ENCODE results near the gene TERF2IP. TPM values are rescaled to one million over a fixed set of nuclear protein-coding genes. Genes with fewer than 3 reads are reported as not detected.

The TERF2IP gene
- total RNA-seq, 4 donors from 2014 or later, result 72.6 to 97.2 (median 85.2) TPM

DNA sequence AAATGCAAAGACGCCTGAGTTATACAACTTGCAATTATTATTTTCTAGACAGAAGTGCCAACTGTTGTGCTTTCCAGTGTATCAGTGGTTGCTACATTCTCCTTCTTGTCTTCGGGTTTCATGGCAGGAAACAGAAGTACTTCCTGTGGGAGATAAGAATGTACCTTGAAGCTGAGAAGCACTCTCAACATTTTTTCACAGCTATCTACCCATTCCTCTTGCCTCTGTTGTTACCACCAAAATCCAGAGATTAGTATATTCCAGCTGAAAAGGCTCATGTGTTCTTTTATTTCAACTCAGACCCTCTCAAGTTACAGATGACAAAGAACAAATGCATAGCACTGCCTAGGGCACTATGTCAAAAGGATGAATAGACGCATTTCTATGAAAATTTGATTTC lies 19.7 kb upstream of the TERF2IP start:
- TF ChIP-seq, protein P1, sequence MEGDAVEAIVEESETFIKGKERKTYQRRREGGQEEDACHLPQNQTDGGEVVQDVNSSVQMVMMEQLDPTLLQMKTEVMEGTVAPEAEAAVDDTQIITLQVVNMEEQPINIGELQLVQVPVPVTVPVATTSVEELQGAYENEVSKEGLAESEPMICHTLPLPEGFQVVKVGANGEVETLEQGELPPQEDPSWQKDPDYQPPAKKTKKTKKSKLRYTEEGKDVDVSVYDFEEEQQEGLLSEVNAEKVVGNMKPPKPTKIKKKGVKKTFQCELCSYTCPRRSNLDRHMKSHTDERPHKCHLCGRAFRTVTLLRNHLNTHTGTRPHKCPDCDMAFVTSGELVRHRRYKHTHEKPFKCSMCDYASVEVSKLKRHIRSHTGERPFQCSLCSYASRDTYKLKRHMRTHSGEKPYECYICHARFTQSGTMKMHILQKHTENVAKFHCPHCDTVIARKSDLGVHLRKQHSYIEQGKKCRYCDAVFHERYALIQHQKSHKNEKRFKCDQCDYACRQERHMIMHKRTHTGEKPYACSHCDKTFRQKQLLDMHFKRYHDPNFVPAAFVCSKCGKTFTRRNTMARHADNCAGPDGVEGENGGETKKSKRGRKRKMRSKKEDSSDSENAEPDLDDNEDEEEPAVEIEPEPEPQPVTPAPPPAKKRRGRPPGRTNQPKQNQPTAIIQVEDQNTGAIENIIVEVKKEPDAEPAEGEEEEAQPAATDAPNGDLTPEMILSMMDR (IDR thresholded peaks at IDR 0.05), result no peak
- no peak for TF ChIP-seq POLR2A (IDR thresholded peaks at IDR 0.05)
- no peak for DNase-seq (ENCODE audit: low spot score in 2 of 2)
- intact Hi-C loops (cut with DNase I; ENCODE audit: low total_unique reads), result loop anchor here (10.0 kb wide), 1 partner anchor 163 kb away; the partner anchor contains the start of gene TMEM170A
- no peak overlapping the region for H3K4me3 ChIP-seq (ENCODE audit: low read depth, poor library complexity, severe bottlenecking)
- WGBS, 2 donors, result 53 to 63% methylated on average over 3 of the region's 3 CpGs

GRCh38 chr16:75628351-75628750 lies 19.2 kb upstream of the TERF2IP start:
- intact Hi-C loops (cut with DNase I; ENCODE audit: low total_unique reads), result loop anchor here (10.0 kb wide), 1 partner anchor 164 kb away; the partner anchor contains the start of gene TMEM170A
- no peak for DNase-seq (ENCODE audit: low spot score in 2 of 2)
- 81 to 90% methylated on average over 4 of the region's 4 CpGs for whole genome bisulfite sequencing, 2 donors
- H3K4me3 ChIP-seq (ENCODE audit: low read depth, poor library complexity, severe bottlenecking), result no peak overlapping the region
- TF ChIP-seq, protein P1 (IDR thresholded peaks at IDR 0.05), result no peak
- TF ChIP-seq POLR2A (IDR thresholded peaks at IDR 0.05), result no peak

GRCh38 chr16:75629132-75629531 lies 18.4 kb upstream of the TERF2IP start:
- H3K4me3 ChIP-seq (ENCODE audit: low read depth, poor library complexity, severe bottlenecking), result no peak overlapping the region
- DNase-seq (ENCODE audit: low spot score in 2 of 2), result no peak
- intact Hi-C loops (cut with DNase I; ENCODE audit: low total_unique reads), result loop anchor here (10.0 kb wide), 1 partner anchor 164 kb away; the partner anchor contains the start of gene TMEM170A
- WGBS, 2 donors, result 93 to 94% methylated on average over 10 of the region's 10 CpGs
- TF ChIP-seq POLR2A (IDR thresholded peaks at IDR 0.05), result no peak

DNA sequence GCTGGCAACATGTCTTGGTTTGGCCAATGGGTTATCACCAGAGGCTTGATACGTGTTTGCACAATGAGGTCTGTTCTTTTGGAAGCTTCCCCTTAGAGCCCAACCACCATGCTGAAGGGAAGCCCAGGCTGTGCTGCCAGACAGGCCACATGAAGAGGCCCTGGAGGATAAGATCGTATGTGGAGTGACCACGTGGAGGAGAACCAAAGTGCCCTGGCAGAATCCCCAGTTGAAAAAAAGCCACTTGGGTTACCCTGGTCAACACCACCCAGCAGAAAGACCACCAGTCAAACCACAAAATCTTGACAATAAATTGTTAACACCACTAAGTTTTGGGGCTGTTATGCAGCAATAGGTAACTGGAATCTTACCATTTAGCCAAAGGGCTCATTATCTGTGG lies 17.5 kb upstream of the TERF2IP start:
- H3K4me3 ChIP-seq (ENCODE audit: low read depth, poor library complexity, severe bottlenecking), result no peak overlapping the region
- 86 to 89% methylated on average over 3 of the region's 3 CpGs for WGBS, 2 donors
- TF ChIP-seq POLR2A (IDR thresholded peaks at IDR 0.05), result no peak
- TF ChIP-seq, protein P1 (IDR thresholded peaks at IDR 0.05), result no peak
- no peak for DNase-seq (ENCODE audit: low spot score in 2 of 2)
- intact Hi-C loops (cut with DNase I; ENCODE audit: low total_unique reads), result no loop called here

- no peak for DNase-seq (ENCODE audit: low spot score in 2 of 2)
- intact Hi-C loops (cut with DNase I; ENCODE audit: low total_unique reads), result no loop called here
- H3K4me3 ChIP-seq (ENCODE audit: low read depth, poor library complexity, severe bottlenecking), result no peak overlapping the region
- no peak for TF ChIP-seq POLR2A (IDR thresholded peaks at IDR 0.05)
- TF ChIP-seq, protein P1 (IDR thresholded peaks at IDR 0.05), result no peak
- 94 to 95% methylated on average over 8 of the region's 8 CpGs for WGBS, 2 donors
Measured at GRCh38 chr16:75632857-75633256, 14.7 kb upstream of the TERF2IP start.

- 73 to 90% methylated on average over 3 of the region's 3 CpGs for WGBS, 2 donors
- intact Hi-C loops (cut with DNase I; ENCODE audit: low total_unique reads), result no loop called here
- no peak for DNase-seq (ENCODE audit: low spot score in 2 of 2)
- TF ChIP-seq, protein P1 (IDR thresholded peaks at IDR 0.05), result no peak
- TF ChIP-seq POLR2A (IDR thresholded peaks at IDR 0.05), result no peak
- H3K4me3 ChIP-seq (ENCODE audit: low read depth, poor library complexity, severe bottlenecking), result no peak overlapping the region
Measured at GRCh38 chr16:75635036-75635435, 12.5 kb upstream of the TERF2IP start.
